GM12878 (cell line): ENCODE measurements around the gene MCEMP1. TPM values are rescaled to one million over a fixed set of nuclear protein-coding genes. Genes with fewer than 3 reads are reported as not detected.

Experiments used
- HDAC2 ChIP-seq: fragments of 200-600 bp; sonication (generic); IDR thresholded peaks from 2 replicates; pipeline ENCODE4 v1.6.1; 2017
- HDGF ChIP-seq: fragments of 450-650 bp; IDR thresholded peaks from 2 replicates; pipeline ENCODE4 v1.6.1; 2016; ENCODE audit warnings: antibody characterized with exemption
- MEF2B ChIP-seq: fragments of 450-650 bp; IDR thresholded peaks from 2 replicates; pipeline ENCODE4 v1.6.1; 2018; ENCODE audit warnings: mild to moderate bottlenecking, moderate library complexity; ENCODE audit not compliant: partially characterized antibody, poor library complexity, severe bottlenecking
- MTA2 ChIP-seq: fragments of 450-650 bp; IDR thresholded peaks from 2 replicates; pipeline ENCODE4 v1.6.1; 2016; ENCODE audit warnings: low read depth, mild to moderate bottlenecking, moderate library complexity
- PML ChIP-seq: IDR thresholded peaks from 2 replicates; pipeline ENCODE4 v1.6.1; 2012; ENCODE audit warnings: low read length, inconsistent platforms
- ZZZ3 ChIP-seq: IDR thresholded peaks from 2 replicates; pipeline ENCODE4 v1.6.1; 2011; ENCODE audit warnings: low read depth; ENCODE audit not compliant: control insufficient read depth, insufficient read length
- polyA plus RNA-seq, 11 experiments: library from polyadenylated mRNA; depleted of rRNA in 4 of 11; unstranded in 6 of 11; stranded (reverse) in 5 of 11; fragments of >200 nt; fragmentation: Nextera tagmentation in 4 of 11; fragmentation: Illumina TruSeq in 1 of 11; extraction: Ambion mirVana in 4 of 11; extraction: Trizol in 1 of 11; gene quantifications; 1 replicate in 1 of 11; 2 replicates in 10 of 11; pipeline versions ENCODE4 v1.2.1 to v1.2.3, GENCODE V29; 2011 to 2016; ENCODE audit warnings: inconsistent platforms in 2 of 11, missing spikeins in 2 of 11, low read depth in 1 of 11
- total RNA-seq, 4 experiments: library from RNA; depleted of rRNA in 3 of 4; stranded (reverse); fragments of >200 nt in 3 of 4; fragmentation: Illumina TruSeq in 1 of 4; extraction: Trizol in 1 of 4; gene quantifications; 2 replicates each; pipeline versions ENCODE4 v1.2.1 to v1.2.3, GENCODE V29; 2013 to 2021
- TF ChIP-seq, protein P1 (sequence below): fragments of 450-650 bp; IDR thresholded peaks from 2 replicates; pipeline ENCODE4 v1.6.1; 2016; ENCODE audit warnings: mild to moderate bottlenecking
- TF ChIP-seq, protein P2 (sequence below): fragments of 450-650 bp; IDR thresholded peaks from 2 replicates; pipeline ENCODE4 v1.6.1; 2014; ENCODE audit warnings: mild to moderate bottlenecking
- TF ChIP-seq, protein P3 (sequence below): fragments of 450-650 bp; IDR thresholded peaks from 2 replicates; pipeline ENCODE4 v1.6.1; 2017; ENCODE audit warnings: low read depth, mild to moderate bottlenecking, moderate library complexity
- TF ChIP-seq, protein P4 (sequence below): IDR thresholded peaks from 2 replicates; pipeline ENCODE4 v1.6.1; 2011; ENCODE audit warnings: low read depth, mild to moderate bottlenecking, low read length, moderate library complexity, borderline replicate concordance; ENCODE audit errors: extremely low read depth
- TF ChIP-seq, protein P5 (sequence below): IDR thresholded peaks from 2 replicates; pipeline ENCODE4 v1.6.1; 2011; ENCODE audit warnings: borderline replicate concordance, low read depth, mild to moderate bottlenecking, moderate library complexity, low read length; ENCODE audit not compliant: insufficient read depth, poor library complexity, severe bottlenecking
- TF ChIP-seq, protein P6 (sequence below): IDR thresholded peaks from 2 replicates; pipeline ENCODE4 v1.6.1; 2012; ENCODE audit warnings: improper control_type of control experiment, low read depth, low read length; ENCODE audit not compliant: insufficient replicate concordance

Gene MCEMP1
- total and polyA plus RNA-seq, 10 of the 15 experiments (the other 5 are each of a cell fraction or from before 2014, with no cell fraction given), result 0.08 to 0.55 (median 0.26) TPM; not detected in 1

DNA sequence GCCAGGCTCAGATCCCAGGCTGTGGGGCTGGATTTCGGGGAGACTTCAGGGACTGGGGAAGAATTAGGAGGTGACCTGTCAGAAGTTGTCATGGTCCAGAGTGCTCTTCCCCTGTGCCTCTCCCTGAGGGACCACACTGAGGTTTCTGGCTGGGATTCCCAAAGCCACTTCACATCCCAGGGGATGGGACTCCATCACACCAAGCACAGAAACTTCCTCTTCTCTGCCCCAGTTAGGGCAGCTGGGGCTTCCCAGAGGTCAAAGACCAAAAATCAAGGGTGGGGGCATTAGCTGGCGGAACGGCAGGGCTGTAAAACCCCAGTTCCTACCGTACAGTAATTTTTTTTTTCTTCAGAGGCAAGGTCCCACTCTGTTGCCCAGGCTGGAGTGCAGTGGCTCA, 17.6 kb downstream of the MCEMP1 start (continued):
- TF ChIP-seq, protein P1, sequence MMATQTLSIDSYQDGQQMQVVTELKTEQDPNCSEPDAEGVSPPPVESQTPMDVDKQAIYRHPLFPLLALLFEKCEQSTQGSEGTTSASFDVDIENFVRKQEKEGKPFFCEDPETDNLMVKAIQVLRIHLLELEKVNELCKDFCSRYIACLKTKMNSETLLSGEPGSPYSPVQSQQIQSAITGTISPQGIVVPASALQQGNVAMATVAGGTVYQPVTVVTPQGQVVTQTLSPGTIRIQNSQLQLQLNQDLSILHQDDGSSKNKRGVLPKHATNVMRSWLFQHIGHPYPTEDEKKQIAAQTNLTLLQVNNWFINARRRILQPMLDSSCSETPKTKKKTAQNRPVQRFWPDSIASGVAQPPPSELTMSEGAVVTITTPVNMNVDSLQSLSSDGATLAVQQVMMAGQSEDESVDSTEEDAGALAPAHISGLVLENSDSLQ, result no peak
- TF ChIP-seq HDGF, result no peak
- no peak for TF ChIP-seq ZZZ3
- TF ChIP-seq, protein P2, sequence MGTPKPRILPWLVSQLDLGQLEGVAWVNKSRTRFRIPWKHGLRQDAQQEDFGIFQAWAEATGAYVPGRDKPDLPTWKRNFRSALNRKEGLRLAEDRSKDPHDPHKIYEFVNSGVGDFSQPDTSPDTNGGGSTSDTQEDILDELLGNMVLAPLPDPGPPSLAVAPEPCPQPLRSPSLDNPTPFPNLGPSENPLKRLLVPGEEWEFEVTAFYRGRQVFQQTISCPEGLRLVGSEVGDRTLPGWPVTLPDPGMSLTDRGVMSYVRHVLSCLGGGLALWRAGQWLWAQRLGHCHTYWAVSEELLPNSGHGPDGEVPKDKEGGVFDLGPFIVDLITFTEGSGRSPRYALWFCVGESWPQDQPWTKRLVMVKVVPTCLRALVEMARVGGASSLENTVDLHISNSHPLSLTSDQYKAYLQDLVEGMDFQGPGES, result no peak
- TF ChIP-seq, protein P3, sequence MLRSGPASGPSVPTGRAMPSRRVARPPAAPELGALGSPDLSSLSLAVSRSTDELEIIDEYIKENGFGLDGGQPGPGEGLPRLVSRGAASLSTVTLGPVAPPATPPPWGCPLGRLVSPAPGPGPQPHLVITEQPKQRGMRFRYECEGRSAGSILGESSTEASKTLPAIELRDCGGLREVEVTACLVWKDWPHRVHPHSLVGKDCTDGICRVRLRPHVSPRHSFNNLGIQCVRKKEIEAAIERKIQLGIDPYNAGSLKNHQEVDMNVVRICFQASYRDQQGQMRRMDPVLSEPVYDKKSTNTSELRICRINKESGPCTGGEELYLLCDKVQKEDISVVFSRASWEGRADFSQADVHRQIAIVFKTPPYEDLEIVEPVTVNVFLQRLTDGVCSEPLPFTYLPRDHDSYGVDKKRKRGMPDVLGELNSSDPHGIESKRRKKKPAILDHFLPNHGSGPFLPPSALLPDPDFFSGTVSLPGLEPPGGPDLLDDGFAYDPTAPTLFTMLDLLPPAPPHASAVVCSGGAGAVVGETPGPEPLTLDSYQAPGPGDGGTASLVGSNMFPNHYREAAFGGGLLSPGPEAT, result peak; percentile 89; the same call in 1 of the 2 replicates
- TF ChIP-seq, protein P4, sequence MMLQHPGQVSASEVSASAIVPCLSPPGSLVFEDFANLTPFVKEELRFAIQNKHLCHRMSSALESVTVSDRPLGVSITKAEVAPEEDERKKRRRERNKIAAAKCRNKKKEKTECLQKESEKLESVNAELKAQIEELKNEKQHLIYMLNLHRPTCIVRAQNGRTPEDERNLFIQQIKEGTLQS, result no peak
- TF ChIP-seq, protein P5, sequence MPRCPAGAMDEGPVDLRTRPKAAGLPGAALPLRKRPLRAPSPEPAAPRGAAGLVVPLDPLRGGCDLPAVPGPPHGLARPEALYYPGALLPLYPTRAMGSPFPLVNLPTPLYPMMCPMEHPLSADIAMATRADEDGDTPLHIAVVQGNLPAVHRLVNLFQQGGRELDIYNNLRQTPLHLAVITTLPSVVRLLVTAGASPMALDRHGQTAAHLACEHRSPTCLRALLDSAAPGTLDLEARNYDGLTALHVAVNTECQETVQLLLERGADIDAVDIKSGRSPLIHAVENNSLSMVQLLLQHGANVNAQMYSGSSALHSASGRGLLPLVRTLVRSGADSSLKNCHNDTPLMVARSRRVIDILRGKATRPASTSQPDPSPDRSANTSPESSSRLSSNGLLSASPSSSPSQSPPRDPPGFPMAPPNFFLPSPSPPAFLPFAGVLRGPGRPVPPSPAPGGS, result no peak
- peak; percentile 71 for TF ChIP-seq MTA2
- TF ChIP-seq PML, result no peak
- TF ChIP-seq HDAC2, result no peak
- peak; percentile 95 for TF ChIP-seq MEF2B
- TF ChIP-seq, protein P6, sequence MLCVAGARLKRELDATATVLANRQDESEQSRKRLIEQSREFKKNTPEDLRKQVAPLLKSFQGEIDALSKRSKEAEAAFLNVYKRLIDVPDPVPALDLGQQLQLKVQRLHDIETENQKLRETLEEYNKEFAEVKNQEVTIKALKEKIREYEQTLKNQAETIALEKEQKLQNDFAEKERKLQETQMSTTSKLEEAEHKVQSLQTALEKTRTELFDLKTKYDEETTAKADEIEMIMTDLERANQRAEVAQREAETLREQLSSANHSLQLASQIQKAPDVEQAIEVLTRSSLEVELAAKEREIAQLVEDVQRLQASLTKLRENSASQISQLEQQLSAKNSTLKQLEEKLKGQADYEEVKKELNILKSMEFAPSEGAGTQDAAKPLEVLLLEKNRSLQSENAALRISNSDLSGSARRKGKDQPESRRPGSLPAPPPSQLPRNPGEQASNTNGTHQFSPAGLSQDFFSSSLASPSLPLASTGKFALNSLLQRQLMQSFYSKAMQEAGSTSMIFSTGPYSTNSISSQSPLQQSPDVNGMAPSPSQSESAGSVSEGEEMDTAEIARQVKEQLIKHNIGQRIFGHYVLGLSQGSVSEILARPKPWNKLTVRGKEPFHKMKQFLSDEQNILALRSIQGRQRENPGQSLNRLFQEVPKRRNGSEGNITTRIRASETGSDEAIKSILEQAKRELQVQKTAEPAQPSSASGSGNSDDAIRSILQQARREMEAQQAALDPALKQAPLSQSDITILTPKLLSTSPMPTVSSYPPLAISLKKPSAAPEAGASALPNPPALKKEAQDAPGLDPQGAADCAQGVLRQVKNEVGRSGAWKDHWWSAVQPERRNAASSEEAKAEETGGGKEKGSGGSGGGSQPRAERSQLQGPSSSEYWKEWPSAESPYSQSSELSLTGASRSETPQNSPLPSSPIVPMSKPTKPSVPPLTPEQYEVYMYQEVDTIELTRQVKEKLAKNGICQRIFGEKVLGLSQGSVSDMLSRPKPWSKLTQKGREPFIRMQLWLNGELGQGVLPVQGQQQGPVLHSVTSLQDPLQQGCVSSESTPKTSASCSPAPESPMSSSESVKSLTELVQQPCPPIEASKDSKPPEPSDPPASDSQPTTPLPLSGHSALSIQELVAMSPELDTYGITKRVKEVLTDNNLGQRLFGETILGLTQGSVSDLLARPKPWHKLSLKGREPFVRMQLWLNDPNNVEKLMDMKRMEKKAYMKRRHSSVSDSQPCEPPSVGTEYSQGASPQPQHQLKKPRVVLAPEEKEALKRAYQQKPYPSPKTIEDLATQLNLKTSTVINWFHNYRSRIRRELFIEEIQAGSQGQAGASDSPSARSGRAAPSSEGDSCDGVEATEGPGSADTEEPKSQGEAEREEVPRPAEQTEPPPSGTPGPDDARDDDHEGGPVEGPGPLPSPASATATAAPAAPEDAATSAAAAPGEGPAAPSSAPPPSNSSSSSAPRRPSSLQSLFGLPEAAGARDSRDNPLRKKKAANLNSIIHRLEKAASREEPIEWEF, result no peak
